IPS-15b (cell line): ENCODE measurements around the gene LDLRAD4.

ENCODE experiments used
- H3K27me3 ChIP-seq: one replicate; pipeline ENCODE4 v1.6.1; 2013; ENCODE audit warnings: low read length; ENCODE audit not compliant: control insufficient read depth, insufficient read depth
- H3K36me3 ChIP-seq: one replicate; pipeline ENCODE4 v1.6.1; 2013; ENCODE audit warnings: low read length; ENCODE audit not compliant: control insufficient read depth, insufficient read depth
- H3K4me1 ChIP-seq: one replicate; pipeline ENCODE4 v1.6.1; 2013; ENCODE audit warnings: mild to moderate bottlenecking, low read length; ENCODE audit not compliant: control insufficient read depth, insufficient read depth
- H3K4me3 ChIP-seq: one replicate; pipeline ENCODE4 v1.5.1; 2013; ENCODE audit warnings: low read depth, low read length
- H3K9ac ChIP-seq: one replicate; pipeline ENCODE4 v1.6.1; 2013; ENCODE audit warnings: low read depth, mild to moderate bottlenecking, low read length
- H3K9me3 ChIP-seq: one replicate; pipeline ENCODE4 v1.6.1; 2013; ENCODE audit warnings: mild to moderate bottlenecking, low read length; ENCODE audit not compliant: control insufficient read depth, insufficient read depth

LDLRAD4 gene

DNA sequence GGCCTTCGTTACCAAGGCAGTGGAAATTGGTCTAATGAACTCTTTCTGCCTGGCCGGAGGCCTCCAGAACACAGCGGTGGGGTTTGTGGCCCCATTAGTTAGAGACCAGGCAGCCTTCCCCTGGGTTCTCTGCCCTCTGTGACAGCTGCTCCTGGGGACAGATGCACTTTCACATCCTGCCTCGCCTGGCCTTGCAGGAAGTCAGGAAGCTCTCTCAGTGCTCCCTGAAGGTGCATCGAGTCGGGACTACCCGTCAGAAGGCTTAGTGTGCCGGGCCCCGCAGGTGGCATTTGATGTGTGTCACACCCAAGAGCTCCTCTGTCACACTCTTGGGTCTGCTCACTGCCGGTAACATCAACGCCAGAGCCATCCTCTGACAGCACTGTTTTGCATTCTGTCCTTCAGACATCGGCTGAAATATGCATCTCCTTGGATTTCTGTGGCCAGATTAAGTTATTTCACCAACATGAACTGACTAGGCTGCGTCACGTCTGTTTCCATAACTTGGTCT lies 158.3 kb downstream of the LDLRAD4 start:
- no peaks in the 10 kb centered on the region for H3K36me3 ChIP-seq
- H3K4me3 ChIP-seq: no peak overlapping the region
- H3K9me3 ChIP-seq: no peaks in the 10 kb centered on the region
- H3K4me1 ChIP-seq: no peaks in the 10 kb centered on the region
- H3K27me3 ChIP-seq: no peaks in the 10 kb centered on the region
- no peak overlapping the region for H3K9ac ChIP-seq

DNA sequence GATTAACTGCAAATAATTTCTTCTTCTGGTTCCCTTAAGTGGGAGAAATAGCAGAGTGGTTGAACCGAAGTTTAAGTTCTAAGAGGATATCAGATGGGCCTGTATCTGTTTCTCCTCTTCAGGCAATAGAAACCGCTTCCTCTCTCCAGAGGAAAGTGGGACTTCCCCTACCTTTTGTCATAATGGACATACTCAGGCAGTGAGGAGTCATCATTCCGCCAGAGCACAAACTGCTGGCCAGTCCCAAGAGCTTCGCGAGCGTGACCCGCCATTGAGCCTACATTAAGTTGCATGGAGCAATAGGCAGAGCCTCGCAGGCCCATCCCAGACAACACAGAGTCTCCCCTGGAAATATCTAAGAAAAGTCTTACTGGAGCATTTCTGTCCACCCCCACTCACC lies 158.9 kb downstream of the LDLRAD4 start:
- H3K4me1 ChIP-seq: no peaks in the 10 kb centered on the region
- no peaks in the 10 kb centered on the region for H3K27me3 ChIP-seq
- no peak overlapping the region for H3K9ac ChIP-seq
- no peaks in the 10 kb centered on the region for H3K36me3 ChIP-seq
- H3K4me3 ChIP-seq: no peak overlapping the region
- H3K9me3 ChIP-seq: no peaks in the 10 kb centered on the region

DNA sequence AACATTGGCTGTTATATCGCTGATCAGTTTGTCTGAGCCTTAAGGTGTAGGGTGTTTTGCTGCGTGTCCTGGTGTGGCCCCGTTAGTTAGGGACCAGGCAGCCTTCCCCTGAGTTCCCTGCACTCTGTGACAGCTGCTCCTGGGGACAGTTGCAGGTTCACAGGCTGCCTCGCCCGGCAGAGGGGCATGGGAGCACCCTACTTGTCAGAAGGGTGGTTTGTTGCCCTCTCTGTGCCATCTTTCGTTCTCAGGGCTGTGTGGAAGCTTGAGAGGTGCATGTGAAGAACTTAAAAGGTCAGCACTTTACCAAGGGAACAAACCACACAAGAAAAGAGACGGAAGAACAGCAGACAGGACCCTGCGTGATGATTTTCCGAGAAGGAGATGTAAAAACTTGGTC lies 159.6 kb downstream of the LDLRAD4 start:
- Histone ChIP-seq H3K27me3 (no peaks in the 10 kb centered on the region), H3K9me3 (no peaks in the 10 kb centered on the region), H3K4me3 (no peak overlapping the region), H3K9ac (no peak overlapping the region), H3K4me1 (no peaks in the 10 kb centered on the region), H3K36me3 (no peaks in the 10 kb centered on the region)

DNA sequence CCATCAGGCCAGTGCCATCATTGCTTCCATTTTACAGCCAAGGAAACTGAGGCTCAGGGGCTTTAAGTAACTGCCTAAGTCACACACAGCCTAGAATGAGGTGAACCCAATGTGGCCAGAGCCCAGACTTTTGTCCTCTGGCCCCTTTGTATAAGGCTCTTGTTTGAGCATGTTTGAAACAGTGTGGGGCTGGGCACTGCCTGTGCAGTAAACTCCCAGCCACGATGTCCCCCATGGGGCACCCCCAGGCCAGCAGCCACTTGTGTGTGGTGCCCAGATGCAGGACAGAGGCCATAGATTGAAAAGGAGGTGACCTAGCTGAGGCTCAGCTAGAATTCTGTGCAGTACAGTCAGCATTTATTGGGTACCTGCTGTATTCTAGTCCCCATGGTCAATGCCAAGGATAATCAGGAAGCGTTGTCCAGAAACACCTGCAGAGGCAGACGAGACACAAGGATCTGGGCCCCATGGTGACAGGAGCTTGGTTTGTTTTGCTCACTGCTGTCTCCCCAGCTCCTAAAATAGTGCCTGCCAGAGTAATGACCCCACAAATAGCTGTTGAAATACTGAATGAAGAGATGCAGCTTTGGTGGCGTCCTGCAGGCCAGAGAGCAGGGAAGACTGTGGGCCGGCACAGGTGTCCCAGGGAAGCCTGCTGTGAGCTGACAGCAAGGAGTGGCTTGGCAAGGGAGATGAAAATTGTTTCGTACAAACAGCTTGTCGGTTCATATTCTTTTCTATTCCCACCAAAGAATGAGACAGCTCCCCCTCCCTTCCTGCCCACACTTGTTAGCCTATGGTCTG lies 160.7 kb downstream of the LDLRAD4 start:
- Histone ChIP-seq H3K4me1 (no peaks in the 10 kb centered on the region), H3K36me3 (no peaks in the 10 kb centered on the region), H3K9me3 (no peaks in the 10 kb centered on the region), H3K27me3 (no peaks in the 10 kb centered on the region), H3K9ac (no peak overlapping the region), H3K4me3 (no peak overlapping the region)

DNA sequence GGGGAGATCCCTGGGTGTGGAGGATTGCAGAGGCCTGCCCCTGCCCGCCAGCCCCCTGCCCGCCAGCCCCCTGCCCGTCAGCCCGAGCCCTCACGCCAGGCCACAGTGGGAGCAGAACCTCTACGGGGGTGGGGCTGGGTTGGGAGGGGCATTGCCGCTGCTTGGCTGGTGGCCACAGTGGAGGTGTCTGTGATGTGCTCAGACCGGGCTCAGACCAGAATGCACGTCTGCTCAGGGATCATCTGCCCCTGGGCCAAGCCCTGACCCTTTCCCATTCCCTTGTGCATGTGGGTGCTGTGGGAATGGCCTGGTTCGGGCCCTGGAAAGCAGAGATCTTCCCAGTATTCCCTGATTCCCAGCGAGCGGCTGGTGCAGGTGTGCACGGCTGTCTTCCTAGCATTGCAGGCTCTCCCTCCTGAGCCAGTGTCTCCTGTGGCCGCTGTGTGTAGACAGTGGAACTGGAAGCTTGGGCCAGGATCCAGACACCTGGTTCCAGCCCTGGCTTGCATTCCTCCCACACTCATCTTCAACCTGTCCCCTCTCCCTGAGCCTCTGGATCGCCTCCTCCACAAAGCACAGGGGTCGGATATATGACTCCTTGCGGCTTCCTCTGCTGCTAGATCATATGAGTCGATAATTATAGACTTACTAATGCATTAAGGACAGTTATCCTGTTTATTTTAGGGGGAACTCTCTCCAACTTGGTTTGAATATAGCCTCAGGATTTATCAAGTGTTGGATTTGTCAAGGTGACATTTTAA lies 161.6 kb downstream of the LDLRAD4 start:
- Histone ChIP-seq H3K27me3 (no peaks in the 10 kb centered on the region), H3K9ac (no peak overlapping the region), H3K36me3 (no peaks in the 10 kb centered on the region), H3K4me3 (no peak overlapping the region), H3K9me3 (no peaks in the 10 kb centered on the region), H3K4me1 (no peaks in the 10 kb centered on the region)

DNA sequence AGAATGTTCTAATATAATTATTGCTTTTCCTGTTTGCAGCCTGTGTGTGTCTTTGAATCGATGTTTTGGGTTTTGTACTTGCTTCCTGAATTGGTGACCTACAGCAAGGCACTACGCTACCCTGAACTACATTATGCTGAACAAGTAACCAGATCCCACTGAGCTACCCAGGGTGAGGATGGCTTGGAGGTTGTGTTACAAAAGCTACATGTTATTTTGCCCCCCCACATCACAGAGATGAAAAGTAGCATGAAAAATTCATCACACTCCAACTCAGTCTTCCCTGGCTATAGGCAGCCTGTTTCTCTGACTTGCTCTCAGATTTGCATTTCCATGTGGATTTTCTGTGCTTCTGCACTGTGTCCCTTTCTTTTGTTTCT lies 162.1 kb downstream of the LDLRAD4 start:
- H3K9me3 ChIP-seq: no peaks in the 10 kb centered on the region
- H3K4me3 ChIP-seq: no peak overlapping the region
- H3K27me3 ChIP-seq: no peaks in the 10 kb centered on the region
- no peaks in the 10 kb centered on the region for H3K36me3 ChIP-seq
- H3K4me1 ChIP-seq: no peaks in the 10 kb centered on the region
- no peak overlapping the region for H3K9ac ChIP-seq

DNA sequence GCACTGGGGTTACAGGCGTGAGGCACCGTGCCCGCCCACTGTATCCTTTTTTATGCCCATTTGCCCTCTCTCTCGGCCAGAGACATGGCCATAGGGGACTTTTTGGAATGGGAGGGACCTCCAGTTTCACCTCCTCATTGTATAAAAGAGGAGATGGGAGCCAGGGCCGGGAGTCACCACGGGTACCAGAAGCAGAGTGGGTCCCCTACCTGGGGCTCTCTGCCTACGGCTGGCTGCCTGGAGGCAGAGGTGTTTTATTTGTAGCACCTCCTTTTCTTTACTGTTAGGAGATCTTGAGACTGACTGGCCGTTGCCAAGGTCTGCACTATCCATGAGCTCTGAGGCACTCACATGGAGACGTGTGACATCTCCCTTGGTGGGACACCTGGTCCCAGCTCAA lies 162.8 kb downstream of the LDLRAD4 start:
- no peak overlapping the region for H3K4me3 ChIP-seq
- H3K36me3 ChIP-seq: no peaks in the 10 kb centered on the region
- H3K9me3 ChIP-seq: no peaks in the 10 kb centered on the region
- H3K27me3 ChIP-seq: no peaks in the 10 kb centered on the region
- no peak overlapping the region for H3K9ac ChIP-seq
- H3K4me1 ChIP-seq: no peaks in the 10 kb centered on the region

DNA sequence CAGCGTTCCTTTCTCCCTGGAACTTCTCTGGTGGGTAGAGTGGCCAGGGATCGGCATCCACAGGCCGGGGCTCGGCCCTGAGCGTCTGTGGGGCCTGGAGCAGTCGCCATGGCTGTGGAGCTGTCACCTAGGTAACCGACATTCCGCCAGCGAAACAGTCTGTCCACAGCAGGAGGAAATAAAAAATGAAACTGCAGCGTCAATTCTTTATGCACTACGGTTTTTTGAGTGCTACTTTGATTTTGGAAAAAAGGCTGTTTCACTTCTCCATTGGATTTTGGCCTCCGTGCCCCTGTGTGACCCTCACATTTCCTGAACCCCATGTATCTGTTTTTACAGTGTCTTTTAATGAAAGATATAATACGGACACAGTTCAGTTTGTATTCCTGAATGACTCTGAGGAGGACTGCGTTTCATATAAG lies 163.4 kb downstream of the LDLRAD4 start:
- H3K4me3 ChIP-seq: no peak overlapping the region
- H3K4me1 ChIP-seq: no peaks in the 10 kb centered on the region
- no peak overlapping the region for H3K9ac ChIP-seq
- H3K9me3 ChIP-seq: no peaks in the 10 kb centered on the region
- no peaks in the 10 kb centered on the region for H3K36me3 ChIP-seq
- H3K27me3 ChIP-seq: no peaks in the 10 kb centered on the region

DNA sequence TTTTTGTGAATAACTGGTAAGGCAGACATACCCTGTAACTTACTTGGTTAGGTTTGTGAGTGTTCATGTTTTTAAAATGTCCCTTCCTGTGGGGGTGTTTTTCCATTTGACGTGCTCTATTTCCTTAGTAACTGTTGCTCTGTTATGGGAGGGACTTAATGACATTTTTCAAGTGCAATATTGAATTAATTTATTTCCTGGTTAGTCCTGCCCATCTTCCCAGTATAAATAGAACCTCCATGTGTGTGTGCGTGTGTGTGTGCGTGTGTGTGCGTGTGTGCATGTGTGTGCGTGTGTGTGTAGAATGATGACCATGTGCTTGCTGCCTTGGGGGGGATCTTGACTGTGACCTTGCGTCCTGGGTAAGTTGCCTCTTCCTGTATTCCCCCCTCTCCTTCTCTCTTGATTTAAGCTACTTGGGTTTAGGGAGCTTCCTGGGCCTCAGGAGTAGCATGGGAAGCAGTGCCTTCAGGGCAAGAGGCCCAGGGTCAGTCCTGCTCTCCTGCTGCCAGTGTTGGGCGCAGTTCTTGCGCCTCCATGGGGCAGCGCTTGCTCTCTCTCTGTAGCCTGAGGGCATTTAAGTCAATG lies 163.9 kb downstream of the LDLRAD4 start:
- no peak overlapping the region for H3K9ac ChIP-seq
- H3K4me3 ChIP-seq: no peak overlapping the region
- H3K4me1 ChIP-seq: no peaks in the 10 kb centered on the region
- H3K36me3 ChIP-seq: no peaks in the 10 kb centered on the region
- H3K27me3 ChIP-seq: no peaks in the 10 kb centered on the region
- H3K9me3 ChIP-seq: no peaks in the 10 kb centered on the region

DNA sequence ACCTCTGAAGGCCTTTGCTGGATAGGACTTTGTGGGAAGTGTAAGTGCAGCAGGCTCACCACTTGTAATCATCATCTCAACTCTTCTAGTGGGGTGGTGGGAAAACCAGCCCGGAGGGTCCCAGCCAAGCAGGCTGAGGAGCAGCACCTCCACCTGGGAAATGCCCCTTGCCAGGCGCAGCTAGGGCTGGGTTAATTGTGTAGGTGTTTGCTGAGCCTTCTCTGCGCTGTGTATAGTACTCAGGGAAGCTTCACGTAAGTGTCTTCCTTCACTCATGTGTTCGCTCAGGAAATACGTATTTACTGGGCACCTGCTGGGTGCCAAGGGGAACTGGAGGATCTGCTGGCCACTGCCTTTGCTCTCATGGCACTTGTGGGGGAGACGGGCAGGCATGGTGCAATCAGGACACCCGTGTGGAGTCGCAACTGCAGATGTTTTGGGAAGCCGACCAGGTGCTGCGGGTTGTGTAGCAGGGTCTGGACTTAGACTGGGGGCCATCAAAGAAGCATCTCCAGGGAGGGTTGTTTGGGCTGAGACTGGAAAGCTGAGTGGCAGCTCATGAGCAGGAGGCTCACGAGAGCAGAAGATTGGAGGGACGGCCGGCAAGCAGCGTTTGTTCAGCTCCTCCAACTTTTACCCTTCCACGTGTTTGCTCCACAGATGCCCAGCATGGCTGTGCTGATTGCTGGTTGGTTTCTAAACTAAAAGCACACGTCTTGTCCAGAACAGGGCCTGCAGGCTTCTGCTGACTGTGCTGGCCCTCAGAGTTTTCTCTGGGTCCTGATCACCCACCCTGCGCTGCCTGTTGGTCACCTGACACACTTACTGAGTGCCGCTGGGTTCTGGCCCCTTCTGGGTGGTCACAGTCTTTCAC lies 164.6 kb downstream of the LDLRAD4 start:
- Histone ChIP-seq H3K9me3 (no peaks in the 10 kb centered on the region), H3K27me3 (no peaks in the 10 kb centered on the region), H3K4me1 (no peaks in the 10 kb centered on the region), H3K9ac (no peak overlapping the region), H3K36me3 (no peaks in the 10 kb centered on the region), H3K4me3 (no peak overlapping the region)
